HCT116 (cell line): ENCODE data around the gene IL1R2. TPM values are rescaled to one million over a fixed set of nuclear protein-coding genes. Genes with fewer than 3 reads are reported as not detected.

Experiments
- ATAC-seq: fragments of 200-7000 bp; cut with Tn5 transposase; 2 replicates; pipeline ENCODE4 v1.9.1; 2020; ENCODE audit warnings: mild to moderate bottlenecking, moderate library complexity
- BruUV-seq: library from RNA; stranded (reverse); fragments of 400-500 nt; replicated peaks from 2 replicates; lab custom pipeline; 2021; lab: Mats Ljungman, UMichigan
- CTCF ChIA-PET: fragments of 300-600 bp; sonication (Branson Sonifier 250); formaldehyde crosslinking; loops from one replicate; lab custom pipeline; 2021; ENCODE audit warnings: antibody characterized with exemption; lab: Charles Lee
- POLR2A ChIA-PET: fragments of 300-600, 350-600 bp; sonication (Branson Sonifier 250); formaldehyde crosslinking; loops from one replicate; lab custom pipeline; 2021; ENCODE audit warnings: antibody characterized with exemption; lab: Charles Lee
- RAD21 ChIA-PET, 2 experiments: fragments of 300-600 bp; sonication (Branson Sonifier 250); formaldehyde crosslinking; loops; one replicate each; lab custom pipeline; 2023; ENCODE audit warnings: low total read pairs in 2 of 2; ENCODE audit not compliant: uncharacterized antibody in 2 of 2, unreplicated experiment in 2 of 2, low non-redundant PET in 1 of 2; lab: Charles Lee
- DNase-seq: peaks from one replicate; pipeline ENCODE4 v3.0.0-alpha.2; 2010; ENCODE audit warnings: low read depth, low spot score
- H2AFZ ChIP-seq: fragments of 200-600 bp; shearing (Covaris generic), sonication (generic); 2 replicates; pipeline ENCODE4 v1.6.1; 2017; ENCODE audit warnings: low read depth, mixed run types, mixed read lengths, antibody characterized with exemption, low read length; ENCODE audit not compliant: poor library complexity, severe bottlenecking
- H3K27ac ChIP-seq: 2 replicates; pipeline ENCODE4 v1.5.1; 2012; ENCODE audit warnings: low read depth, low read length
- H3K27me3 ChIP-seq: fragments of 200-600 bp; sonication (generic); 2 replicates; pipeline ENCODE4 v1.6.1; 2016; ENCODE audit warnings: mixed run types, low read length, mixed read lengths; ENCODE audit not compliant: insufficient read depth
- H3K36me3 ChIP-seq, 2 experiments: fragments of 200-500 bp in 1 of 2; fragments of 200-600 bp in 1 of 2; sonication (Bioruptor generic) in 1 of 2; sonication (generic) in 1 of 2; 2 replicates each; pipeline versions ENCODE4 v1.5.1 to v1.6.1; 2014 to 2016; ENCODE audit warnings: low read length in 2 of 2, inconsistent platforms in 1 of 2, mixed read lengths in 1 of 2, mixed run types in 1 of 2; ENCODE audit not compliant: insufficient read depth in 2 of 2, control insufficient read depth in 1 of 2
- H3K4me1 ChIP-seq, 2 experiments: fragments of 200-600 bp in 1 of 2; sonication (generic) in 1 of 2; 2 replicates each; pipeline versions ENCODE4 v1.5.1 to v1.6.1; 2012 to 2017; ENCODE audit warnings: low read length in 2 of 2, inconsistent platforms in 1 of 2, mild to moderate bottlenecking in 1 of 2, mixed read lengths in 1 of 2, mixed run types in 1 of 2, moderate library complexity in 1 of 2; ENCODE audit not compliant: insufficient read depth in 2 of 2, control insufficient read depth in 1 of 2
- H3K4me2 ChIP-seq: fragments of 200-600 bp; sonication (generic); 2 replicates; pipeline ENCODE4 v1.6.1; 2017; ENCODE audit warnings: mixed run types, low read length, mixed read lengths
- H3K4me3 ChIP-seq, 2 experiments: fragments of 200-600 bp in 1 of 2; sonication (generic) in 1 of 2; replicated peaks in 1 of 2; 2 replicates each; pipeline ENCODE4 v1.5.1; 2011 to 2016; ENCODE audit warnings: low read length in 2 of 2, control low read depth in 1 of 2, low read depth in 1 of 2, mild to moderate bottlenecking in 1 of 2, mixed read lengths in 1 of 2, mixed run types in 1 of 2
- H3K79me2 ChIP-seq: fragments of 200-600 bp; sonication (generic); 2 replicates; pipeline ENCODE4 v1.6.1; 2017; ENCODE audit warnings: mild to moderate bottlenecking, mixed run types, low read length, moderate library complexity, mixed read lengths; ENCODE audit not compliant: insufficient read depth
- H3K9ac ChIP-seq: fragments of 200-600 bp; sonication (generic); 2 replicates; pipeline ENCODE4 v1.6.1; 2016; ENCODE audit warnings: low read length, mixed read lengths
- H3K9me2 ChIP-seq: fragments of 200-600 bp; sonication (generic), shearing (Covaris generic); 2 replicates; pipeline ENCODE4 v1.6.1; 2017; ENCODE audit warnings: mixed run types, mild to moderate bottlenecking, moderate library complexity; ENCODE audit not compliant: insufficient read depth
- H3K9me3 ChIP-seq, 2 experiments: fragments of 200-500 bp in 1 of 2; fragments of 200-600 bp in 1 of 2; sonication (Bioruptor generic) in 1 of 2; sonication (generic) in 1 of 2; 2 replicates each; pipeline ENCODE4 v1.6.1; 2014 to 2017; ENCODE audit warnings: low read length in 2 of 2, mixed read lengths in 2 of 2, inconsistent platforms in 1 of 2, low read depth in 1 of 2, mild to moderate bottlenecking in 1 of 2, mixed run types in 1 of 2, moderate library complexity in 1 of 2; ENCODE audit not compliant: control insufficient read depth in 1 of 2, insufficient read depth in 1 of 2
- H4K20me1 ChIP-seq: fragments of 200-600 bp; sonication (generic), shearing (Covaris generic); 2 replicates; pipeline ENCODE4 v1.6.1; 2017; ENCODE audit warnings: mixed run types, mild to moderate bottlenecking, moderate library complexity; ENCODE audit not compliant: insufficient read depth
- JUND ChIP-seq: IDR thresholded peaks from 2 replicates; pipeline ENCODE4 v1.6.1; 2012
- SP1 ChIP-seq: IDR thresholded peaks from 2 replicates; pipeline ENCODE4 v1.6.1; 2012; ENCODE audit warnings: low read depth
- SRF ChIP-seq: IDR thresholded peaks from 2 replicates; pipeline ENCODE4 v1.6.1; 2012; ENCODE audit warnings: low read depth
- ZFX ChIP-seq: fragments of 450-650 bp; IDR thresholded peaks from 2 replicates; pipeline ENCODE4 v1.6.1; 2017
- intact Hi-C: fragments of 100-400 bp; cut with micrococcal nuclease; formaldehyde crosslinking; loops from 2 replicates; pipeline ENCODE4 v1.10.0; 2022
- total RNA-seq: library from RNA; stranded (reverse); gene quantifications from one replicate; pipeline ENCODE4 v1.2.1, GENCODE V29; 2021; ENCODE audit not compliant: unreplicated experiment
- TF ChIP-seq, protein P1 (sequence below): IDR thresholded peaks from 2 replicates; pipeline ENCODE4 v1.6.1; 2011; ENCODE audit warnings: mild to moderate bottlenecking, low read length, moderate library complexity; ENCODE audit not compliant: insufficient replicate concordance; ENCODE audit errors: extremely low read depth
- TF ChIP-seq, protein P2 (sequence below): IDR thresholded peaks from 2 replicates; pipeline ENCODE4 v1.6.1; 2012; ENCODE audit warnings: low read depth

The IL1R2 gene
- total RNA-seq, 1 experiment from 2014 or later = 0.52 TPM

DNA sequence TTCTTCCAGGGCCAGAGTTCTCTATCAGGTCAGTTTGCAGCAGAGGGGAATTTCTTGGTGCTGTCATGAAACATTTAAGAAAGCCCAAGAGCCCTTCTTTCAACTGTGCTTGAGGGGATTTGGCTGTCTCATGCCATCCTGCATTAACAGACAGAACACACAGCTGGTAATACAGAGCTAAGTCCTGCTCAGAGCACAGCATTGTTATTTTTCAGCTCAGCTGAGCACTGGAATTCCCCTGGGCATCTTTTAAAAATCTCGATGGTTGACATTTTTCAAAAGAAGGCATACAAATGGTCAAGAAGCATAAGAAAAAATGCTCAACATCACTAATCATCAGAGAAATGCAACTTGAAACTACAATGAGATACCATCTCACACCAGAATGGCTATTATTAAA is 14.9 kb upstream of the IL1R2 start:
- Histone ChIP-seq H3K36me3 (no peaks in the 10 kb centered on the region), H3K4me3 (no peak overlapping the region), H3K9me2 (no peaks in the 10 kb centered on the region), H3K9ac (no peak overlapping the region), H3K4me2 (no peak overlapping the region), H2AFZ (no peak overlapping the region), H3K27me3 (no peaks in the 10 kb centered on the region), H3K27ac (no peak overlapping the region), H3K9me3 (no peaks in the 10 kb centered on the region), H4K20me1 (no peaks in the 10 kb centered on the region), H3K79me2 (no peaks in the 10 kb centered on the region), H3K4me1 (no peaks in the 10 kb centered on the region)
- no peak for ATAC-seq
- ChIA-PET POLR2A (no interaction called here), RAD21 (no interaction called here), CTCF (no interaction called here)
- BruUV-seq = no TSS peak
- no peak for DNase-seq
- TF ChIP-seq SRF (no peak), SP1 (no peak), JUND (no peak), ZFX (no peak)
- TF ChIP-seq, protein P1, sequence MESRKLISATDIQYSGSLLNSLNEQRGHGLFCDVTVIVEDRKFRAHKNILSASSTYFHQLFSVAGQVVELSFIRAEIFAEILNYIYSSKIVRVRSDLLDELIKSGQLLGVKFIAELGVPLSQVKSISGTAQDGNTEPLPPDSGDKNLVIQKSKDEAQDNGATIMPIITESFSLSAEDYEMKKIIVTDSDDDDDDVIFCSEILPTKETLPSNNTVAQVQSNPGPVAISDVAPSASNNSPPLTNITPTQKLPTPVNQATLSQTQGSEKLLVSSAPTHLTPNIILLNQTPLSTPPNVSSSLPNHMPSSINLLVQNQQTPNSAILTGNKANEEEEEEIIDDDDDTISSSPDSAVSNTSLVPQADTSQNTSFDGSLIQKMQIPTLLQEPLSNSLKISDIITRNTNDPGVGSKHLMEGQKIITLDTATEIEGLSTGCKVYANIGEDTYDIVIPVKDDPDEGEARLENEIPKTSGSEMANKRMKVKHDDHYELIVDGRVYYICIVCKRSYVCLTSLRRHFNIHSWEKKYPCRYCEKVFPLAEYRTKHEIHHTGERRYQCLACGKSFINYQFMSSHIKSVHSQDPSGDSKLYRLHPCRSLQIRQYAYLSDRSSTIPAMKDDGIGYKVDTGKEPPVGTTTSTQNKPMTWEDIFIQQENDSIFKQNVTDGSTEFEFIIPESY = no peak
- TF ChIP-seq, protein P2, sequence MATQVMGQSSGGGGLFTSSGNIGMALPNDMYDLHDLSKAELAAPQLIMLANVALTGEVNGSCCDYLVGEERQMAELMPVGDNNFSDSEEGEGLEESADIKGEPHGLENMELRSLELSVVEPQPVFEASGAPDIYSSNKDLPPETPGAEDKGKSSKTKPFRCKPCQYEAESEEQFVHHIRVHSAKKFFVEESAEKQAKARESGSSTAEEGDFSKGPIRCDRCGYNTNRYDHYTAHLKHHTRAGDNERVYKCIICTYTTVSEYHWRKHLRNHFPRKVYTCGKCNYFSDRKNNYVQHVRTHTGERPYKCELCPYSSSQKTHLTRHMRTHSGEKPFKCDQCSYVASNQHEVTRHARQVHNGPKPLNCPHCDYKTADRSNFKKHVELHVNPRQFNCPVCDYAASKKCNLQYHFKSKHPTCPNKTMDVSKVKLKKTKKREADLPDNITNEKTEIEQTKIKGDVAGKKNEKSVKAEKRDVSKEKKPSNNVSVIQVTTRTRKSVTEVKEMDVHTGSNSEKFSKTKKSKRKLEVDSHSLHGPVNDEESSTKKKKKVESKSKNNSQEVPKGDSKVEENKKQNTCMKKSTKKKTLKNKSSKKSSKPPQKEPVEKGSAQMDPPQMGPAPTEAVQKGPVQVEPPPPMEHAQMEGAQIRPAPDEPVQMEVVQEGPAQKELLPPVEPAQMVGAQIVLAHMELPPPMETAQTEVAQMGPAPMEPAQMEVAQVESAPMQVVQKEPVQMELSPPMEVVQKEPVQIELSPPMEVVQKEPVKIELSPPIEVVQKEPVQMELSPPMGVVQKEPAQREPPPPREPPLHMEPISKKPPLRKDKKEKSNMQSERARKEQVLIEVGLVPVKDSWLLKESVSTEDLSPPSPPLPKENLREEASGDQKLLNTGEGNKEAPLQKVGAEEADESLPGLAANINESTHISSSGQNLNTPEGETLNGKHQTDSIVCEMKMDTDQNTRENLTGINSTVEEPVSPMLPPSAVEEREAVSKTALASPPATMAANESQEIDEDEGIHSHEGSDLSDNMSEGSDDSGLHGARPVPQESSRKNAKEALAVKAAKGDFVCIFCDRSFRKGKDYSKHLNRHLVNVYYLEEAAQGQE = no peak
- intact Hi-C loops = no loop called here
